K562 (cell line): ENCODE measurements around the gene VSNL1.

ENCODE experiments used
- CEBPB ChIP-seq: fragments of 450-650 bp; IDR thresholded peaks from 2 replicates; pipeline ENCODE4 v1.6.1; 2016; ENCODE audit warnings: missing genetic modification characterization, missing compliant biosample characterization
- CTCF ChIP-seq, 3 experiments: IDR thresholded peaks in 2 of 3; conservative IDR thresholded peaks in 1 of 3; 2 replicates each; pipeline ENCODE4 v1.5.1; 2011 to 2012; ENCODE audit warnings: low read length in 3 of 3, mild to moderate bottlenecking in 3 of 3, control low read depth in 2 of 3, improper control_type of control experiment in 1 of 3, inconsistent platforms in 1 of 3, low read depth in 1 of 3, mixed read lengths in 1 of 3, moderate library complexity in 1 of 3; ENCODE audit not compliant: insufficient read depth in 2 of 3
- NCOA2 ChIP-seq, 2 experiments: fragments of 450-650 bp; IDR thresholded peaks; 2 replicates each; pipeline ENCODE4 v1.6.1; 2018; ENCODE audit warnings: mild to moderate bottlenecking in 2 of 2, moderate library complexity in 1 of 2; ENCODE audit not compliant: partially characterized antibody in 2 of 2
- POLR2A ChIP-seq: fragments of 450-650 bp; conservative IDR thresholded peaks from 2 replicates; pipeline ENCODE4 v1.6.1; 2016
- ZZZ3 ChIP-seq: fragments of 450-650 bp; IDR thresholded peaks from 2 replicates; pipeline ENCODE4 v1.6.1; 2016; ENCODE audit warnings: antibody characterized with exemption, mild to moderate bottlenecking, moderate library complexity

GRCh38 chr2:17593841-17594491 lies 53.5 kb downstream of the VSNL1 start:
- TF ChIP-seq NCOA2 (IDR thresholded peaks at IDR 0.05; ENCODE audit: partially characterized antibody in 2 of 2) (no peak), ZZZ3 (no peak), CTCF (IDR thresholded peaks at IDR 0.05 in 2 of 3, conservative IDR thresholded peaks at IDR 0.05 in 1 of 3; ENCODE audit: insufficient read depth in 2 of 3, low read depth in 1 of 3, low read length in 3 of 3) (no peak), POLR2A (no peak), CEBPB (no peak)
